Measurements from ENCODE around the gene TRIM62. TPM values are rescaled to one million over a fixed set of nuclear protein-coding genes. Genes with fewer than 3 reads are reported as not detected.

The TRIM62 gene
- total RNA-seq, 1 experiment from 2014 or later = 6.9 TPM

GRCh38 chr1:33206340-33206739 lies 24.5 kb upstream of the TRIM62 start:
- Histone ChIP-seq H2AFZ (ENCODE audit: low read length) (no peak overlapping the region), H2BK5ac (ENCODE audit: insufficient read length, low read length) (no peak overlapping the region), H3K4ac (ENCODE audit: low read depth, low read length) (no peak overlapping the region), H2BK120ac (ENCODE audit: low read depth, low read length, poor library complexity, severe bottlenecking) (no peak overlapping the region), H3T11ph (ENCODE audit: low read length) (no peak overlapping the region), H3K79me2 (ENCODE audit: insufficient read depth, low read length) (no peaks in the 10 kb centered on the region), H3K4me2 (ENCODE audit: insufficient read depth, insufficient read length, low read length) (no peak overlapping the region), H2BK12ac (ENCODE audit: insufficient read length, low read depth, low read length) (no peak overlapping the region), H4K8ac (replicated peaks; ENCODE audit: insufficient read length, low read depth, low read length) (no peak overlapping the region), H3K4me1 (ENCODE audit: insufficient read depth, low read length) (no peaks in the 10 kb centered on the region), H3K9me3 (ENCODE audit: control insufficient read depth, low read depth, low read length) (no peaks in the 10 kb centered on the region), H3K23ac (ENCODE audit: insufficient read length, low read depth, low read length) (no peak overlapping the region), H3K18ac (ENCODE audit: insufficient read length, low read depth, low read length) (no peak overlapping the region), H2AK5ac (ENCODE audit: insufficient read length, low read length) (no peak overlapping the region), H3K56ac (ENCODE audit: insufficient read length, low read depth, low read length) (no peak overlapping the region), H3K27ac (ENCODE audit: insufficient read length, low read depth, low read length) (no peak overlapping the region), H3K79me1 (ENCODE audit: insufficient read depth, low read depth, low read length, poor library complexity, severe bottlenecking) (no peaks in the 10 kb centered on the region), H2BK20ac (ENCODE audit: low read depth, low read length, poor library complexity, severe bottlenecking) (no peak overlapping the region), H3K14ac (ENCODE audit: insufficient read depth, low read length) (no peak overlapping the region), H4K91ac (ENCODE audit: insufficient read length, low read depth, low read length) (no peak overlapping the region), H3K23me2 (ENCODE audit: insufficient read length, low read depth, low read length, poor library complexity, severe bottlenecking) (no peaks in the 10 kb centered on the region), H2BK15ac (ENCODE audit: low read depth, low read length) (no peak overlapping the region), H4K5ac (ENCODE audit: insufficient read length, low read depth, low read length) (no peak overlapping the region), H3K27me3 (ENCODE audit: insufficient read depth, low read length) (no peaks in the 10 kb centered on the region), H4K20me1 (ENCODE audit: control insufficient read depth, insufficient read depth, insufficient read length) (no peaks in the 10 kb centered on the region), H3K9ac (ENCODE audit: extremely low read depth, insufficient read length, low read length) (no peak overlapping the region)
- Mint-ChIP-seq H3K9me3 (peaks cover 0 to 1% of the 10 kb centered on the region in 2 experiments; a peak in 2 of 5 replicates), H3K27ac (no peak overlapping the region), H3K4me3 (no peak overlapping the region), H3K27me3 (ENCODE audit: low read depth) (peaks cover 49% of the 10 kb centered on the region), H3K36me3 (ENCODE audit: insufficient read depth in 1 of 3, low read depth in 3 of 3) (no peaks in the 10 kb centered on the region), H3K4me1 (no peaks in the 10 kb centered on the region)
- no CpG with 5 or more reads among the region's 2 CpGs for WGBS (ENCODE audit: extremely low coverage, insufficient read length, low lambda C conversion rate)
- no peak for DNase-seq
- TF ChIP-seq CTCF (conservative IDR thresholded peaks at IDR 0.05) = no peak

Measured in H9 (cell line).